Kasumi-1 (cell line): Measurements from ENCODE around the gene MIS12.

ENCODE experiments used
- DNase-seq, 2 experiments: peaks; one replicate each; lab custom pipeline; 2025; lab: John Stamatoyannopoulos, UW

MIS12 gene

DNA sequence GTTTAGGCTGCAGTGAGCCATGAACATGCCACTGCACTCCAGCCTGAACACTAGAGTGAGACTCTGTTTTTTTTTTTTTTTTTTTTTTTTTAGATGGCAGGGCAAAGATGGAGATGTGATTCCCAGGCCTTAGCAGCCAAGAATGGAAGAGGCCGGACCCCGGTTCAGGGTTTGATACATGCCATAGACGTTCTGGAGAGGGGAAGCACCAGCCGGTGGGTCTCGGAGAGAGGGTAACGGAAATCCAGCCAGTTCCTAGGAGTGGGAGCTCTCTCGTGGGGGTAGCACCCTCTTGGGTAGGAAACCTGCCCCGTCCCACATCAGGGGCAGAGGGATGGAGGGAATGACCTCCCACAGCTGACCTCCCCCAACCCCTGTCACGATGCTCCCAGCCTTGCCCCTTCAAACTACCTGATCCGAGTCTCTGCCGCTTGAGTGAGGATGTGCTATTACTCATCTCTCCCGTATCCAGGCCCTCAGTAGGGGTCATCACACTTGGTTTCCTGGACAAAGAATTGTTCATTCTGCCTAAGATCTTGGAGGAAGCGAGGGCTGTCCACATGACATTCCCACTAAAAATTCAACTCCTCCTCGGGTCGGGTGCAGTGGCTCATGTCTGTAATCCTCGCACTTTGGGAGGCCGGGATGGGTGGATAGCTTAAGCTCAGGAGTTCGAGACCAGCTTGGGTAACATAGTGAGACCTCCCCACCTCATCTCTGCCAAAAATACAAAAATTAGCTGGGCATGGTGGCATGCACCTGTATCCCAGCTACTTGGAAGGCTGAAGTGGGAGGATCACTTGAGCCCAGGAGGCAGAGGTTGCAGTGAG, 47.3 kb downstream of the MIS12 start:
- no peak for DNase-seq

DNA sequence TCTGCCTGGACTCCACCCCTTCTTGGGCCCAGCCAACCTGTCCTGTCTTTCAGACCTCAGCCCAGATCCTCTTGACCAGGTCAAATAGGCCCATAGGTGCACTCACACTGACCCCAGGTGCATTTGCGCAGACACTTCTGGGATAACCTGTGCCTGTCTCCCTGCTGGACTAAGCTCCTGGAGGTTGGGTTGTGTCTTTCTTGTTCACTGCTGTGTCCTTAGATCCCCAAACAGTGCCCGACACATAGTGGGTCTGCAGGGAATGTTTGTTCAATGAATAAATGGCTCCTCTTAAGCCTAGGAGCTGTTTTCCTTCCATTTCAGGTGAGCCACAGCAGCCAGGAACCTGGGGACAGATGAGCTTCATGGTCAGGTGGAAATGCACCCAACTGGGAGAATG, 49.1 kb downstream of the MIS12 start:
- no peak for DNase-seq

DNA sequence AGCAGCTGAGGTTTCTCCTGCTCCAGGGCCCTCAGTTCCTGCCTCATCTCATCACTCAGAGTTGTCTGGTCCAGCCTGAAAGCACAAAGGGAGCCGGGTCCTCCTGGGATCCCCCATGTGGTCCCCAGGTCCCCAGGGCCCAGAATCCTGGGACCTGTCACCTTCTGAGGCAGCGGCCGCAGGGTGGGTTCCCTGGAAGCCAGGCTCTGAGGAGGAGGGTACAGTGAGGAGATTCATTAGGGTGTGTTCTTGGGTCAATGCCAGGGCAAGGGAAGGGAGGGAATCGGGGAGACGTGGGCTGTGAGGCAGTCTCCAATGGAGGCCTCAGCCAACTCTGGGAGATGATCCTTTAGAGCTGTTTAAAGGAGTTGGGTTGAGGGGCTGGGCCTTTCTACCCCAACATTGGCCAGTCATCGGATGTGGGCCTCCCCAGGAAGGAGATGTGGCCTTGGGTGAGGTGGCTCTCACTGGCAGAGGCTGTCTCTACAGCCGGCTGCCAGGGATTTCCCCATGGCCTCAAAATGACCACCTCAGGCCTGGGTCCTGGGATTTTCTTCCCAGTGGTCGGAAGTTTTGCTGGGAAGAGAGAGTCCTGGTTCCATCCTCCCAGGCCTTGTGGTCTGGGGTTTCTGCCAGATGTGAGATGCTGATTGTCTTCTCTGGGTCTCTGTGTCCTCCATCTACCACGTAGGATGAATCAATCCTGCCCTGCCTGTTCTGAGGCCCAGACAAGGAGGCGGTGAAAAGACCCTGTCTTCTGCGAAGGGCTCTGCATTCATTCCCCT, 50.7 kb downstream of the MIS12 start:
- DNase-seq, result no peak

DNA sequence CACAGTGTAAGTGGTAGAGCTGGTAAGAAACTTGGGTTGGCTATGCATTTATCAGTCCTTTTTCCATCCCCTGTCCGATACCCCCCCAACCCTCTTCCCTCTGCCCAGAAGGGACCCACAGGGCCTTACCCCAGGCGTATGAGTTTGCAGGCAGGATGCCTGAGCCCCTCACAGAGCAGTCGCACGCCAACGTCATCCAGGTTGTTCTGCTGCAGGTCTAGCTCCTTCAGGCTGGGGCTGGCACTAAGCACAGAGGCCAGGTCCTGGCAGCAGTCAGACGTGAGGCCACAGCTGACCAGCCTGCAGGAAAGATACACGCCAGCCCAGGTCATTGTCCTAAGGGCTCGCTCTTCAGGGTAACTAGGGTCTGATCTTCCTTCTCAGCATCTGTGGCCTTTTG, 52.9 kb downstream of the MIS12 start:
- DNase-seq, result no peak

DNA sequence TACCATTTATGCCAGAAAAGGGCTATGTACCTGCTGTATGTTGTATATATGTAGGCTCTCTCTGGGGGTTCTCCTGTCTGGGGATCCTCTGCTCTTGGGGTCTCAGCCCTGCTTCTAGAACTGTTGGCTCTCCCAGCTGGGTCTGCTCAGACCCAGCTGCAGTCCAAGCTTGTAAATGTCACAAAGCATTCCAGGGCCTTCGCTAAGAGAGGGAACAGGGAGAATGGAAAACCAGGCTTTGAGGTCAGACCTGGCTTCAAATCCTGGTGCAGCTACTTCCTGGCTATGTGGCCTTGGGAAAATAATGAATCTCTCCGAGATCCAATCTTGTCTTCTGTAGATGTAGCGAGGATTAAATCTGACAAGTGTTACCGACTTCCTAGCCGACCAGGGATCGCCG, 54.0 kb downstream of the MIS12 start:
- DNase-seq, result no peak
